ENCODE results near the gene TALDO1.
"Not testable (repeated sequence)": the region's sequence is repeated elsewhere in the genome, so short reads cannot be mapped to it uniquely, and the experiment has no call there.

Gene TALDO1

DNA sequence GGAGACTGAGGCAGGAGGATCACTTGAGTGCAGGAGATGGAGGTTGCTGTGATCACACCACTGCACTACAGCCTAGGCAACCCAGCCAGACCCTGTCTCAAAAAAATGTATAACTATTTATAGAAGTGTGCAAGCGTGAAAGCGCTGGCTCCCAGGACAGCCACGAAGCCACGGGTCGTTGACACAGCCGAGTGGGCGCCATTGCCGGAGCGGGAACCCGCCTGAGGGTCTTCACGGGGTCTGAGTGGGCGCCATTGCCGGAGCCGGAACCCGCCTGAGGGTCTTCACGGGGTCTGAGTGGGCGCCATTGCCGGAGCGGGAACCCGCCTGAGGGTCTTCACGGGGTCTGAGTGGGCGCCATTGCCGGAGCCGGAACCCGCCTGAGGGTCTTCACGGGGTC, 12.7 kb upstream of the TALDO1 start:
- DNase-seq (ENCODE audit: low read depth, low spot score), result not testable (repeated sequence)

DNA sequence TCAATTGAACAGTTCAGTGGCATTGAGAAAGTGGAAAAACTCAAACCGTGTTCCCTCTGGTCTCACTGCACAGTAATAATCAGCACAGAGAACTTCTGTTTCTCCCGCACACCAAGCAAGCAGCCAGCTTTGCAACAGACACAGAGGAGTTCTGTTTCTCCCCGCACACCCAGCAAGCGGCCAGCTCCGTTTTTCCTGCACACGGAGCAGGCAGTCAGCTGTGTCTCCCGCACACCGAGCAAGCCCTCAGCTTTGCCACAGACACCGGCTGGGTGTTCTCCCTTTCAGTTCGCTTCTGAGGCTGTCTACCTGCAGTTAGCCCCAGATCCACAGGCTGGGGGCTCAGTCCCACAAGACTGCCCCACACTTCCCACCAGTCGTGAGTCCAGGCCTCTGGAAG, 9.9 kb upstream of the TALDO1 start:
- DNase-seq (ENCODE audit: low read depth, low spot score), result no peak

DNA sequence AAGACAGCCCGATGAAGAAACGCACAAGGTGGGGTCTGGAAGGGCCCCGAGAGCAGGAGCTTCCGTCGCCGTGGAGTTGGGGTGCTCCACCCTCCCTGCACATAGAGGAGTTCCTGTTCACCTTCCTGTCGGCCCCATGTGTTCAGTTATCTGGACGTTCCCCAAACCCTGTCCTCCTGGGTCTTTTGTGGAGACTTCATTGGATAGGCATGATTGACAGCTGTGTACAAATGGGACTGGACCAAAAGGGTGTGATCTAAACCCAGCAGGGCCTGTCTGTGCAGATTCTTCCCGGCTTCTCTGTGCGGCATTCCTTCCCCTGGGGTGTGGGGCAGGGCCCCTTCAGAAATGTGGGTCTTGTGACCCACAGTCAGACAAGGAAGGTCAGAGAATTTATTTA, 9.4 kb upstream of the TALDO1 start:
- DNase-seq (ENCODE audit: low read depth, low spot score), result not testable (repeated sequence)

DNA sequence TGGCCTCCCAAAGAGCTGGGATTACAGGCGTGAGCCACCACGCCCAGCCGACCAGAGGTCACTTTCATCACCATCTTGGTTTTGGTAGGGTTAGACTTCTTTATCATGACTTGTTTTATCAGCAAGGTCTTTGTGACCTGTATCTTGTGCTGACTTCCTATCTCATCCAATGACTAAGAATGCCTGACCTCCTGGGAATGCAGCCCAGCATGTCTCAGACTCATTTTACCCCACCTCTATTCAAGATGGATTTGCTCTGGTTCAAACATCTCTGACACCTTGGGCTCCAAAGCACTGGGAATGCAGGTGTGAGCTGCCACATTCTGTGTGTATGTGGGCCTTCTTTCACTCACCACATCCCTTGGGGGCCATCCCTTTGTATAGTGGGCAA, 5.1 kb upstream of the TALDO1 start:
- DNase-seq (ENCODE audit: low read depth, low spot score), result no peak

DNA sequence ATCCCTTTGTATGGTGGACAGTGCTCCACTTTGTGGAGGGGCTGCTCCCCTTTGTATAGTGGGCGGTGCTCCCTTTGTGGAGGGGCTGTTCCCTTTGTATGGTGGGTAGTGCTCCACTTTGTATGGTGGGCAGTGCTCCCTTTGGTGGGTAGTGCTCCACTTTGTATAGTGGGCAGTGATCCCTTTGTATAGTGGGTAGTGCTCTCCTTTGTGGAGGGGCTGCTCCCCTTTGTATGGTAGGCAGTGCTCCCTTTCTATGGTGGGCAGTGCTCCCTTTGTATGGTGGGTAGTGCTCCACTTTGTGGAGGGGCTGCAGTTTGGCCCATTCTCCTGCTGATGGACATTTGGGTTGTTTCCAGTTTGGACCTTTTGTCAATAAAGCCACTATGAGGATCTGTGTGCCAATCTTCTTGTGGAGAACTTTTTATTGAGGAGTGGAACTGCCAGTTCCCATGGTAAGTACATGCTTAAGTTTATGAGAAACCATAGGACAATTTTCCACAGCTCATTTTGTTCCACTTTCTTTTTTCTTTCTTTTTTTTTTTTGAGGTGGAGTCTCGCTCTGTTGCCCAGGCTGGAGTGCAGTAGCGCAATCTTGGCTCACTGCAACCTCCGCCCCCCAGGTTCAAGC, 4.6 kb upstream of the TALDO1 start:
- DNase-seq (ENCODE audit: low read depth, low spot score), result no peak

DNA sequence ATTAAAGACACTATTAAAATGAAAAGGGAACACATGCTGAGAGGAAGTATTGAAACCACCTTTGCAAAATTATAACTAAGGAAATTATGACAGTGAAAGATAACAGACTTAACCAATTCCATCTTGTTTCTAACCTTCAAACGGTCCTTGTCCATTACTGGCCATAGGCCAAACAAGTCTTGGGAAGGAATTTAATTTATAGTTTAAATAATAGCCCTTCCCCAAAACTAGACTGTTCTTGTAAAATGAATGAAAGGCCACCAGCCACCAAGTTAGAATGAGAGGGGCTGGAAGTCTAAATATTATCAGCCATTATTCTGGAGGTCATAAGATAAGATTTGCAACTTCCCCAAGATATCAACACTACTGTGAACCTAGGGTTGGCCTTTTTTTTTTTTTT, 1.8 kb upstream of the TALDO1 start:
- DNase-seq (ENCODE audit: low read depth, low spot score), result no peak

DNA sequence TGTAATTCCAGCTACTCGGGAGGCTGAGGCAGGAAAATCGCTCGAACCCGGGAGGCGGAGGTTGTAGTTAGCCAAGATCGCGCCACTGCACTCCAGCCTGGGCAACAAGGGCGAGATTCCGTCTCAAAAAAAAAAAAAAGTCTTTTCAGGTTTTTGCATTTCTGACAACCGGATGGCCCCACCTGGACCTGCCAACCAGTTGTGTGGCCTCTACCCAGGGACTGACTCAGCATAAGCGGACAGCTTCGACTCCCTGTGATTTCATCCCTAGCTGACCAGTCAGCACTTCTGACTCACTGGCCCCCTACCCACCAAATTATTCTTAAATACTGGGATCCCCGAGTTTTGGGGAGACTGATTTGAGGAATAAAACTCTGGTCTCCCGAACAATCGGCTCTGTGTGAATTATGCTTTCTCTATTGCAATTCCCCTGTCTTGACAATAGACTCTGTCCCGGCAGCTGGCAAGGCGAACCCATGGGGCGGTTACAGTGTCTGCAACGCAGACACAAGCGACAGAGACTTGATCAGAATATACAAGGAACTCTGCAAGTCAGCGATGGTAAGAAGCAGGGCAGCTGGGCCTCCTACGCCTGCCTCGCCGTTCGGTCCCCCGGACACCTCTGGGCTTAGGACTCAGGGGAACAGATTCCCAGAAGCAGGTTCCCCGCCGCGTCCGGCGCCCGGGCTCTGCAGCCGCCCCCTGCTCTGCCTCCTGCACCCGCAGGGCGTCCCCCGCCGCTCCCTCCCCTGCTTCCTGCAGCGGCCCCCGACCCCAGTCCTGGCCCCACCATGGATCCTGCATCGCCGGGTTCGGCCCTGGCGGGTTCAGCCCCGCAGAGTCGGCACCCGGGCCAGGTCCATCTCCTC, 741 bp upstream of the TALDO1 start:
- DNase-seq (ENCODE audit: low read depth, low spot score), result no peak

DNA sequence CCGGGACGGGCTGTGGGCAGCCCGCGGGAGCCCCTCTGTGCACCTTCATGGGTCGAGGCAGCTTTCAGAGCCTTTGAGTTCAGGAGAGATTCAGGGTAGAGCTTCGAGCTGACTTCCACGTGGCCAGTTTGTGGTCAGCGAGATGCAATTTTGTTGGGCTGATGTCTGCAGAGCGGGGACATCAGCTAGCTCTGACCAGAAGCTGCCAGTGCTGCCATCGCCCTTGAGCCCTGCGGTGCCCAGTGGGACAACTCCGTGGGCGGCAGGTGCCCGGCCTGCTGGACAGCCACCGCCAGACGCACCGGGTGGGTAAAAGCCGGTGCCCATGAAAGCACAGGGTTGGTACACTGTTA, 719 bp downstream of the TALDO1 start:
- no peak for DNase-seq (ENCODE audit: low read depth, low spot score)

DNA sequence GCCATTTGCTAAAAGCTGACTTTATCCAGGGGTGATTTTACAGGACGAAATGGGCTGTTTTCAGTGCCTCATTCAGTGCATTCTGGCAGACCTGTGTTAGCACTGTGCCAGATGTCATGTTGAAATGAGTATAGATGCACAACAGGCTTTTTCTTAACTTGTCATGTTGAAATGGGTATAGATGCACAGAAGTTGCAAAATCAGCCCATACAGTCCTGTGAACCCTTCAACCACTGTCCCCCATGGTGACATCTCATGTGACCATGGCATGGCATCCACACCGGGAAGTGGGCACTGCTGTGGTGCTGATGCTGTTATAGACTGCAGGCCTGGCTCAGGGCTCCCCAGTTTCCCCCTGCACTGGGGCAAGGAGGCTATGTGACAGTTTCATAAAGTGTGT, 2.5 kb downstream of the TALDO1 start:
- no peak for DNase-seq (ENCODE audit: low read depth, low spot score)

DNA sequence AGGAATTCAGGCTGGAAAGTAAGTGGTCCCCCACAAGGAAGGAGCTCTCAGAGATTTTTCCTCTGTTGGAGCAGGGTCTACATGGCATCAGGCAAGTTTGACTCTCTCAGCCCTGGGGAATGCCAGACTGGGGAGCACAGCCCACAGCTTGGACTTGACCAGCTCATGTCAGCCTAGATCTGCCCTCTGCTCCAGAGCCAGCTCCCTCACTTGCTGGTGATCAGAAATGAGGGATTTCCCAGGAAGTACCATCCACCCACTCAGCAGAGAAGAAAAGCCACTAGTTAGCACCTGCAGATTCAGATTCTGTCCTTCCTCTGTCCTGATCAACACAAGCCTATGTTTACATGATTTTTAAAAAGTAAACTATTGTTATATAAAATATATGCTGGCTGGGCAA, 13.0 kb downstream of the TALDO1 start:
- no peak for DNase-seq (ENCODE audit: low read depth, low spot score)

DNA sequence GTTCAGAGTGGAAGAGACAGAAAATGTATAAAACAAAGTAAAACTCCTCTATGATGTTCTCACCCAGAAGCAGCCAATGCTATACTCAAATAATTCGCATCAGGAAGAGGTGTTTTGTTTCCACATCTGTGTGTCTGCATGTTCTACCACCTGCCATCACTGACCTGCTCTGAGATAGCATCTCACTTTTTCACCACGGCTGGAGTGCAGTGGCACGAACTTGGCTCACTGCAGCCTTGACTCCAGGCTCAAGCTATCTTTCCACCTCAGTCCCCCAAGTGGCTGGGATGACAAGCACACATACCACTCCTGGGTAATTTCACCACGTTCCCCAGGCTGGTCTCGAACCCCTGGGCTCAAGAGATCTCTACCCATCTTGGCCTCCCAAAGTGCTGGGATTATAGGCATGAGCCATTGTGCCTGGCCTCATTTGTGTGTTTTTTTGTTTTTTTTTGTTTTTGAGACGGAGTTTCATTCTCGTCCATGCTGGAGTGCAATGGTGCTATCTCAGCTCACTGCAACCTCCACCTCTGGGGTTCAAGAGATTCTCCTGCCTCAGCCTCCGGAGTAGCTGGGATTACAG, 14.4 kb downstream of the TALDO1 start:
- no peak for DNase-seq (ENCODE audit: low read depth, low spot score)

DNA sequence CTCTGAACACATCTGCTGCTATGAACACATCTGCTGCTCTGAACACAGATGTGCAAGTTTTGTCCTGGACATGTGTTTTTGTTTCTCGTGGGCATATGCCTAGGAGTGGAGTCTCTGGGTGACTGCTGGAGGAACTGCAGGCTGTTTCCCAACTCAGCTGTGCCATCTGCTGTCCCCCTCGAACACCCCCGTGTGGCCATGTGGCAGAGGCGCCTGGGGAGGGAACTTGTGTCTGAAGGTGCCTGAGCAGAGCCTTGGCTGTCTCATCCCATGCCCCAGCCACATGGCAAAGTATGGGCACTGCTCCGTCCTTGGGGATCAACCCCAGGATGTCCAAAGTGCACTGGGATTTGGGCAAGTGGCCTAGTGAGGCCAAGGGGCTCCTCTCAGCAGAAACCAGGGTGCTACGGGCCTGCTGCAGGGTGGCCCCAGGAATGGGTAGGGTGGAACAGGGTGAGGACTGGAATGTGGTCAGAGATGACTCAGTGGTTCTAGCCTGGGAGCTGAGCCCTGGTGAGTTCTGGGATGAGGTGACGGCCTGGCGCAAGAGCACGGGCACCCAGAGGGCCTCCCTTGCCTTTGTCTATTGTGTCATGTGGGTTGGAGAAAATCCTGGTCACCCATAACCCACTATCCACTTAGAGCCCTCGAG, 15.3 kb downstream of the TALDO1 start:
- DNase-seq (ENCODE audit: low read depth, low spot score), result no peak

DNA sequence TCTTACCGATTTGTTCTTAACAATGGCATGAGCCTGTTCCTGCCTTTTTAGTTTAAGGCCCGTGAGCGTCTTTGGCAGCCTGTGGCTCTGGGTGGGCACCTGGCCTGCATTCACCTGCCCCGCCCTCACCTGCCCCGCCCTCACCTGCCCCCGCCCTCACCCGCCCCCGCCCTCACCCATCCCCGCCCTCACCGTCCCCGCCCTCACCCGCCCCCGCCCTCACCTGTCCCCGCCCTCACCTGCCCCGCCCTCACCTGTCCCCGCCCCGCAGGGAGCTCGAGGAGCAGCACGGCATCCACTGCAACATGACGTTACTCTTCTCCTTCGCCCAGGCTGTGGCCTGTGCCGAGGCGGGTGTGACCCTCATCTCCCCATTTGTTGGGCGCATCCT, 15.8 kb downstream of the TALDO1 start:
- no peak for DNase-seq (ENCODE audit: low read depth, low spot score)

DNA sequence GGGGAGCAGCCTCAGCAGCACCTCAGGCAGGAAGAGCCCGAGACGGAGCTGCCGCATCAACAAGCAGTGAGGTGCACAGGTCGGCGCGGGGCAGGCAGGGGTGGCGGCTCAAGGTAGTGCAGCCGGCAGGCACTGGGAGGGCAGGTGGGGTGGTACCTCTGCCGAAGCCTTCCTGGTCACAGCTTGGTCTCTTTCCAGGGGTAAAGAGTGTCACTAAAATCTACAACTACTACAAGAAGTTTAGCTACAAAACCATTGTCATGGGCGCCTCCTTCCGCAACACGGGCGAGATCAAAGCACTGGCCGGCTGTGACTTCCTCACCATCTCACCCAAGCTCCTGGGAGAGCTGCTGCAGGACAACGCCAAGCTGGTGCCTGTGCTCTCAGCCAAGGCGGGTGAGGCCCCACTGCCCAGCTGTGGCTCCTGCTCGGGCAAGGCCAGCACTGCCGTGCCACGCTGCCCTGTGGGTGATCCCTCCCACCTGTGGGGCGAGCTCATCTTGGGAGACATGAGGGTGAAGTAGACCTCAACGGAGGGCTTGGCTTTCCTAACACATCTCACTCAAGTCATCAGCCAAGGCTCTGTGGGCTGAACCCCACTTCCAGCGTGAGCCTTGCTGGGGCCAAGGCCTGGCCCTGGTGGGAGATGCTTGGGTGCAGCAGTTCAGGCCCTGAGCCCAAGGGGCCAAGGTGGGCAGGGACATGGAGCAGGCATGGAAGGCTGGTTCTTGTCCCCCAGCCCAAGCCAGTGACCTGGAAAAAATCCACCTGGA, 16.5 kb downstream of the TALDO1 start:
- no peak for DNase-seq (ENCODE audit: low read depth, low spot score)

DNA sequence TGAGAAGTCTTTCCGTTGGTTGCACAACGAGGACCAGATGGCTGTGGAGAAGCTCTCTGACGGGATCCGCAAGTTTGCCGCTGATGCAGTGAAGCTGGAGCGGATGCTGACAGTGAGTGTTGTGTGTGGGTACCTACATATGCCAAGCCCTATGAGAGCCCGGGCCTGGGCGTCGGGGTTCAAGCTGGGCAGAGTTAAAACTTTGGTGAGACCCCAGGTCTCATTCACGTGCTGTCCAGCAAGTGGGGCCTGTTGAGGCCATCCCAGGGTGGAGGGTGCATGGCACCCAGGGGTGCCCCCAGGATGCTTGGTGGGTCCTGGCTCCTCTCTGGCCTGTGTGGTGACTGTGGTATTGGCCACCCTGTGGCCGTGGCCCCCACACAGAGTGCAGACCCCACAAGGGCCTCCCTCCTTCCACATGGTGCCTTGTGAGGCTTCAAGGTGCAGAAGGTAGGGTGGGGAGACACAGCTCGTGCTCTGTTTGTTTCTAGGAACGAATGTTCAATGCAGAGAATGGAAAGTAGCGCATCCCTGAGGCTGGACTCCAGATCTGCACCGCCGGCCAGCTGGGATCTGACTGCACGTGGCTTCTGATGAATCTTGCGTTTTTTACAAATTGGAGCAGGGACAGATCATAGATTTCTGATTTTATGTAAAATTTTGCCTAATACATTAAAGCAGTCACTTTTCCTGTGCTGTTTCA, 17.2 kb downstream of the TALDO1 start:
- DNase-seq (ENCODE audit: low read depth, low spot score), result no peak

DNA sequence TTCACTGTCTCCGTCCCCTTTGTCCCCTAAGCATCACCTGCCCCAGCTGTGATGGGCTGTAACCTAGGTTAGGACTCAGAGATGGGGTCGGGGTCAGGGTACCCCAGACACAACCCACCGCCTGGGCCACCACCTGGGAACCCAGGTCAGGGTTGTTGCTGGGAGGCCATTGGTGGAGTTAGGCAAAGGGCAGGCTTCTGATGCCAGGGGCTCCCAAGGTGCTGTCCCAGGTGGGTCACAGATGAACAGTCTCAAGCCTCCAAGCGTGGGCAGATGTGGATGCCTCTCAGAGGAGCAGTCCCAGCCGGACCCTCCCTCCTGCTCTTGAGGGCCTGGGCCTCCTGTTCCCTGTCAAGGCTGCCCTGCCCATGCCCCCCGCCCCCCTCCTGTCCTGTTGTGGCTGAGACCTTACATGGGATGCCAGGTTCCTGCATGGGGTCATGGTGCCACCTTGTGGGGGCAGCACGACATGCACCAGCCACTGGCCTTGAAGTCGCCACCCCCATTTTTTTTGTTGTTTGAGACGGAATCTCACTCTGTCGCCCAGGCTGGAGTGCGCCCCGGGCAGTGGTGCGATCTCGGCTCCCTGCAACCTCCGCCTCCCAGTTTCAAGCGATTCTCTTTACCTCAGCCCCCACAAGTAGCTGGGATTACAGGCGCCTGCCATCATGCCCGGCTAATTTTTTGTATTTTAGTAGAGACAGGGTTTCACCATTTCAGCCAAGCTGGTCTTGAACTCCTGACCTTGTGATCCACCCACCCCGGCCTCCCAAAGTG, 17.9 kb downstream of the TALDO1 start:
- DNase-seq (ENCODE audit: low read depth, low spot score), result no peak

DNA sequence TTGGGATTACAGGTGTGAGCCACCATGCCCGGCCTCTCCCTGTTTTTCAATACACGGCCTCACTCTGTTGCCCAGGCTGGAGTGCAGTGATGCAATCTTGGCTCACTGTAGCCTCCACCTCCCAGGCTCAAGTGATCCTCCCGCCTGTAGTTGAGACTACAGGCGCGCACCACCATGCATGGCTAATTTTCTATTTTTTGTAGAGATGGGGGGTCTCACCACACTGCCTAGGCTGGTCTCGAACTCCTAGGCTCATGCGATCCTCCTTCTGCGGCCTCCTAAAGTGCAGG, 18.5 kb downstream of the TALDO1 start:
- no peak for DNase-seq (ENCODE audit: low read depth, low spot score)

DNA sequence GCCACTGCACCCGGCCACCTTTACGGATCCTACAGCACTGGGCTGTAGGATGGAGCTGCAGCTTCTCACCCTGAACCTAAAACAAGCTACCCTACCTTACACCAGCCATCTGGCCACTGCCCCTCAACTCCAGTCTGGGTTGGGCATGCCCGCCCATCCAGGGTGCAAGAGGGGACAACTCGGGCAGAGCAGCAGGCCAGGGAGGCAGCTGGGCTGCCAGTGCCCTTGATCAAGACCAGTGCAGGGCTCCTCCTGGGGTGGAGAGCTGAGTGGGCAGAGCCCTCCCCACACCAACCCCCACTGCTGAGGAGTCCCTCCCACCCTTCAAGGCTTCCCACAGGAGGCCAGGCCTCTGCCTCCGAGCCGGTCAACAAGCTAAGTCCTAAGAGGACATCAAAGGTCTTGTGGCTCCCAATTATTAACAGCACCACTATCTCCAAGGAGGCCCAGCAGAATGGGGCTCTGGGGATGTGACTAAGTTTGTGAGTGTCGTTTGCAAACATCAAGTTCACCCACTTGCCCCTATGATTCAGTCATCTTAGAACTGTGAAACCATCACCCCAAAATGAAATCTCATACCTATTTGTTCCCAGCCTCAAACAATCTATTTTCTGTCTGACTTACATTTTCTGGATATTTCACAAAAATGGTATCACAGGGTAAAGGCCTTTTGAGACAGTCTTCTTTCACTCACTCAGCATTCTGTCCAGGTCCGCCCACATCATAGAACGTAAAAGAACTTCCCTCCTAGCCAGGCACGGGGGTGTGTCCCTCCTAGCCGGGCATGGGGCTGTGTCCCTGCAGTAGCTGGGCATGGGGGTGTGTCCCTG, 19.1 kb downstream of the TALDO1 start:
- no peak for DNase-seq (ENCODE audit: low read depth, low spot score)

DNA sequence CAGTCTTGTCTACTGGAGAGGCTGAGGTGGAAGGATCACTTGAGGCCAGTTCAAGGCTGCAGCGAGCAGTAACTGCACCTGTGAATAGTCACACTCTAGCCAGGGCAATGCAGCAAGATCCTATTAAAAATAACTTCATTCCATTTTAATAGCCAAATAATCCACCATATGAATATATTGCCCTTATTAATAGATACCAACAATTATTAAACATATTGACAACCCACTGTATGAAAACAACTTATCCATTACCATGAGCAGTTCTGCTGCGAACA, 19.6 kb downstream of the TALDO1 start:
- DNase-seq (ENCODE audit: low read depth, low spot score), result no peak

DNA sequence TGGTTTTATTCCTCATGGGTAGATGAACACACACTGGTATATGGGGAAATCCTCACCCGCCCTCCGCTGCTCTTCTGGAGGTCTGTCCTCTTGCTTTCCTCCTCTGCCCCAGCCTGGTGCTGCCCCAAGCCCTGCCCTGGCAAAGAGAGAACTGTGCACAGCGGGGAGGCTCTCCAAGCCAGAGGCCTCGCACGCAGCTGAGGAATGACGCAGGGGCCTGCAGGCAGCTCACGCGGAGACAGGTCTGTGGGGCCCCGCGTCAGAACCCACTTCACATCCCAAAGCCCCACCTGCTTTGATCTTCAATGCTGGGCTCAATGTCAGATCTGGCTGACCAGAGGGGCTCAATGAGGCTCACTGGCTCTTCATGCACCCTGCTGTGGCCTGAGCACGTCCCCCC, 20.0 kb downstream of the TALDO1 start:
- DNase-seq (ENCODE audit: low read depth, low spot score), result no peak

All from smooth muscle cell of the brain vasculature (primary cell).